CD4-positive, alpha-beta T cell treated with Interleukin-17A for 4 hours (primary cell): ENCODE measurements around the gene TCP10L.
"Not testable (repeated sequence)": the region's sequence is repeated elsewhere in the genome, so short reads cannot be mapped to it uniquely, and the experiment has no call there.

ENCODE experiments used
- DNase-seq: peaks from one replicate; pipeline ENCODE4 v3.0.0-alpha.2; 2020; ENCODE audit warnings: mixed read lengths

The TCP10L gene

GRCh38 chr21:32549886-32550285 is 35.4 kb downstream of the TCP10L start:
- DNase-seq: no peak

GRCh38 chr21:32549440-32549839 is 35.9 kb downstream of the TCP10L start:
- no peak for DNase-seq

GRCh38 chr21:32548978-32549377 is 36.3 kb downstream of the TCP10L start:
- DNase-seq: no peak

GRCh38 chr21:32547018-32547417 is 38.3 kb downstream of the TCP10L start:
- no peak for DNase-seq

GRCh38 chr21:32545948-32546441 is 39.3 kb downstream of the TCP10L start:
- DNase-seq: no peak

GRCh38 chr21:32544697-32545096 is 40.6 kb downstream of the TCP10L start:
- no peak for DNase-seq

- DNase-seq: no peak
These were observed 41.3 kb downstream of the TCP10L start for GRCh38 chr21:32543975-32544374.

- DNase-seq: not testable (repeated sequence)
These were observed 42.3 kb downstream of the TCP10L start for GRCh38 chr21:32543056-32543455.

- DNase-seq: no peak
These were observed 45.9 kb downstream of the TCP10L start for GRCh38 chr21:32539378-32539777.

GRCh38 chr21:32538147-32538792 is 47.1 kb downstream of the TCP10L start:
- DNase-seq: peak; percentile 43

GRCh38 chr21:32537569-32537881 is 47.8 kb downstream of the TCP10L start:
- no peak for DNase-seq

- DNase-seq: no peak
These were observed 49.7 kb downstream of the TCP10L start for GRCh38 chr21:32535612-32536011.

- no peak for DNase-seq
These were observed 51.2 kb downstream of the TCP10L start for GRCh38 chr21:32534113-32534512.

GRCh38 chr21:32533611-32534010 is 51.7 kb downstream of the TCP10L start:
- no peak for DNase-seq

- no peak for DNase-seq
These were observed 52.3 kb downstream of the TCP10L start for GRCh38 chr21:32533053-32533452.

- DNase-seq: no peak
These were observed 52.7 kb downstream of the TCP10L start for GRCh38 chr21:32532636-32533035.

GRCh38 chr21:32531561-32531960 is 53.8 kb downstream of the TCP10L start:
- not testable (repeated sequence) for DNase-seq

GRCh38 chr21:32530809-32531208 is 54.5 kb downstream of the TCP10L start:
- not testable (repeated sequence) for DNase-seq

- no peak for DNase-seq
These were observed 55.6 kb downstream of the TCP10L start for GRCh38 chr21:32529679-32530078.

- no peak for DNase-seq
These were observed 60.0 kb downstream of the TCP10L start for GRCh38 chr21:32525282-32525681.

- no peak for DNase-seq
These were observed 61.2 kb downstream of the TCP10L start for GRCh38 chr21:32523988-32524719.
